Skeletal muscle satellite cell (primary cell): ENCODE measurements around the gene MPC2.
"Not testable (repeated sequence)": the region's sequence is repeated elsewhere in the genome, so short reads cannot be mapped to it uniquely, and the experiment has no call there.

Source experiments
- H3K27me3 ChIP-seq: 2 replicates; pipeline ENCODE4 v1.7.0; 2013; ENCODE audit warnings: low read length; ENCODE audit not compliant: control insufficient read depth, insufficient read depth
- H3K36me3 ChIP-seq: 2 replicates; pipeline ENCODE4 v1.7.0; 2013; ENCODE audit warnings: mild to moderate bottlenecking, control low read depth, low read length; ENCODE audit not compliant: insufficient read depth
- H3K4me1 ChIP-seq: 2 replicates; pipeline ENCODE4 v1.7.0; 2013; ENCODE audit warnings: low read length; ENCODE audit not compliant: control insufficient read depth, insufficient read depth
- H3K4me2 ChIP-seq: 2 replicates; pipeline ENCODE4 v1.7.0; 2013; ENCODE audit warnings: mild to moderate bottlenecking, low read length
- H3K4me3 ChIP-seq: 2 replicates; pipeline ENCODE4 v1.7.0; 2013; ENCODE audit warnings: low read length
- H3K9ac ChIP-seq: 2 replicates; pipeline ENCODE4 v1.7.0; 2013; ENCODE audit warnings: mild to moderate bottlenecking, low read depth, low read length, moderate library complexity
- H3K9me3 ChIP-seq: replicated peaks from 2 replicates; pipeline ENCODE4 v1.7.0; 2013; ENCODE audit warnings: mild to moderate bottlenecking, control low read depth, low read length

The MPC2 gene

GRCh38 chr1:167899253-167899681 lies 37.6 kb downstream of the MPC2 start:
- H3K9ac ChIP-seq: no peak overlapping the region
- H3K4me1 ChIP-seq: peaks cover 7% of the 10 kb centered on the region
- H3K9me3 ChIP-seq: no peaks in the 10 kb centered on the region
- H3K4me2 ChIP-seq: no peak overlapping the region
- no peaks in the 10 kb centered on the region for H3K36me3 ChIP-seq
- no peak overlapping the region for H3K4me3 ChIP-seq
- no peaks in the 10 kb centered on the region for H3K27me3 ChIP-seq

- H3K9ac ChIP-seq: no peak overlapping the region
- no peak overlapping the region for H3K4me3 ChIP-seq
- H3K4me2 ChIP-seq: no peak overlapping the region
- peaks cover 6% of the 10 kb centered on the region for H3K4me1 ChIP-seq
- no peaks in the 10 kb centered on the region for H3K9me3 ChIP-seq
- no peaks in the 10 kb centered on the region for H3K36me3 ChIP-seq
- H3K27me3 ChIP-seq: no peaks in the 10 kb centered on the region
Observed at GRCh38 chr1:167898578-167899222, 38.2 kb downstream of the MPC2 start.

- Histone ChIP-seq H3K36me3 (no peaks in the 10 kb centered on the region), H3K4me3 (no peak overlapping the region), H3K27me3 (no peaks in the 10 kb centered on the region), H3K9ac (no peak overlapping the region), H3K9me3 (no peaks in the 10 kb centered on the region), H3K4me2 (no peak overlapping the region), H3K4me1 (no peaks in the 10 kb centered on the region)
Observed at GRCh38 chr1:167893798-167894197, 43.1 kb downstream of the MPC2 start.

- no peak overlapping the region for H3K4me2 ChIP-seq
- H3K4me3 ChIP-seq: no peak overlapping the region
- H3K4me1 ChIP-seq: no peaks in the 10 kb centered on the region
- no peak overlapping the region for H3K9ac ChIP-seq
- H3K9me3 ChIP-seq: no peaks in the 10 kb centered on the region
- no peaks in the 10 kb centered on the region for H3K27me3 ChIP-seq
- no peaks in the 10 kb centered on the region for H3K36me3 ChIP-seq
Observed at GRCh38 chr1:167890400-167890799, 46.5 kb downstream of the MPC2 start.

GRCh38 chr1:167887187-167887586 lies 49.7 kb downstream of the MPC2 start:
- not testable (repeated sequence) for H3K4me1 ChIP-seq, H3K9ac ChIP-seq, H3K27me3 ChIP-seq, H3K4me2 ChIP-seq, H3K4me3 ChIP-seq, H3K9me3 ChIP-seq, H3K36me3 ChIP-seq

GRCh38 chr1:167882376-167882775 lies 54.5 kb downstream of the MPC2 start:
- Histone ChIP-seq H3K9me3 (no peaks in the 10 kb centered on the region), H3K4me2 (no peak overlapping the region), H3K27me3 (no peaks in the 10 kb centered on the region), H3K36me3 (no peaks in the 10 kb centered on the region), H3K4me3 (no peak overlapping the region), H3K4me1 (peaks cover 19% of the 10 kb centered on the region), H3K9ac (no peak overlapping the region)

GRCh38 chr1:167881786-167882185 lies 55.1 kb downstream of the MPC2 start:
- H3K9me3 ChIP-seq: no peaks in the 10 kb centered on the region
- H3K36me3 ChIP-seq: no peaks in the 10 kb centered on the region

GRCh38 chr1:167881069-167881468 lies 55.8 kb downstream of the MPC2 start:
- no peak overlapping the region for H3K4me3 ChIP-seq
- H3K4me1 ChIP-seq: peaks cover 19% of the 10 kb centered on the region
- no peaks in the 10 kb centered on the region for H3K9me3 ChIP-seq
- H3K9ac ChIP-seq: no peak overlapping the region
- no peaks in the 10 kb centered on the region for H3K27me3 ChIP-seq
- no peaks in the 10 kb centered on the region for H3K36me3 ChIP-seq
- H3K4me2 ChIP-seq: no peak overlapping the region

More at GRCh38 chr1:167881786-167882185, 55.1 kb downstream of the MPC2 start:
- H3K9ac ChIP-seq: no peak overlapping the region
- peaks cover 19% of the 10 kb centered on the region for H3K4me1 ChIP-seq
- H3K4me3 ChIP-seq: no peak overlapping the region
- H3K4me2 ChIP-seq: no peak overlapping the region
- H3K27me3 ChIP-seq: no peaks in the 10 kb centered on the region

GRCh38 chr1:167880580-167881021 lies 56.3 kb downstream of the MPC2 start:
- H3K4me3 ChIP-seq: no peak overlapping the region
- H3K36me3 ChIP-seq: no peaks in the 10 kb centered on the region
- no peaks in the 10 kb centered on the region for H3K27me3 ChIP-seq
- no peaks in the 10 kb centered on the region for H3K9me3 ChIP-seq
- peaks cover 19% of the 10 kb centered on the region for H3K4me1 ChIP-seq
- H3K4me2 ChIP-seq: no peak overlapping the region
- no peak overlapping the region for H3K9ac ChIP-seq

GRCh38 chr1:167879508-167879907 lies 57.4 kb downstream of the MPC2 start:
- Histone ChIP-seq H3K9me3 (no peaks in the 10 kb centered on the region), H3K36me3 (no peaks in the 10 kb centered on the region), H3K9ac (no peak overlapping the region), H3K27me3 (no peaks in the 10 kb centered on the region), H3K4me1 (peaks cover 23% of the 10 kb centered on the region), H3K4me2 (no peak overlapping the region), H3K4me3 (no peak overlapping the region)

- Histone ChIP-seq H3K4me3 (no peak overlapping the region), H3K4me1 (peaks cover 23% of the 10 kb centered on the region), H3K9me3 (no peaks in the 10 kb centered on the region), H3K9ac (no peak overlapping the region), H3K27me3 (no peaks in the 10 kb centered on the region), H3K4me2 (no peak overlapping the region), H3K36me3 (no peaks in the 10 kb centered on the region)
Observed at GRCh38 chr1:167878372-167879160, 58.3 kb downstream of the MPC2 start.
